ENCODE measurements around the gene GPC6.

The GPC6 gene

GRCh38 chr13:94399812-94400211 lies 1173.2 kb downstream of the GPC6 start:
- DNase-seq, result no peak

GRCh38 chr13:94400874-94401273 lies 1174.3 kb downstream of the GPC6 start:
- no peak for DNase-seq

- no peak for DNase-seq
Measured at GRCh38 chr13:94408314-94409036, 1181.9 kb downstream of the GPC6 start.

- no peak for DNase-seq
Measured at GRCh38 chr13:94411747-94412146, 1185.1 kb downstream of the GPC6 start.

- no peak for DNase-seq
Measured at GRCh38 chr13:94412870-94413597, 1186.4 kb downstream of the GPC6 start.

- no peak for DNase-seq
Measured at GRCh38 chr13:94413598-94413944, 1187.0 kb downstream of the GPC6 start.

- DNase-seq, result no peak
Measured at GRCh38 chr13:94414141-94414540, 1187.5 kb downstream of the GPC6 start.

GRCh38 chr13:94414708-94415107 lies 1188.1 kb downstream of the GPC6 start:
- no peak for DNase-seq

GRCh38 chr13:94415500-94416237 lies 1189.1 kb downstream of the GPC6 start:
- DNase-seq, result no peak

- DNase-seq, result no peak
Measured at GRCh38 chr13:94416454-94417080, 1190.0 kb downstream of the GPC6 start.

GRCh38 chr13:94417294-94417693 lies 1190.7 kb downstream of the GPC6 start:
- no peak for DNase-seq

- peak; percentile 78 for DNase-seq
Measured at GRCh38 chr13:94419304-94419924, 1192.8 kb downstream of the GPC6 start.

GRCh38 chr13:94419925-94420305 lies 1193.3 kb downstream of the GPC6 start:
- no peak for DNase-seq

- no peak for DNase-seq
Measured at GRCh38 chr13:94427313-94427953, 1200.8 kb downstream of the GPC6 start.

- no peak for DNase-seq
Measured at GRCh38 chr13:94431574-94431973, 1205.0 kb downstream of the GPC6 start.

GRCh38 chr13:94431987-94432386 lies 1205.4 kb downstream of the GPC6 start:
- peak; percentile 13 for DNase-seq

GRCh38 chr13:94433055-94433961 lies 1206.7 kb downstream of the GPC6 start:
- peak; percentile 41 for DNase-seq

GRCh38 chr13:94435604-94436226 lies 1209.1 kb downstream of the GPC6 start:
- peak; percentile 60 for DNase-seq

- no peak for DNase-seq
Measured at GRCh38 chr13:94444826-94445225, 1218.2 kb downstream of the GPC6 start.

GRCh38 chr13:94454334-94454733 lies 1227.7 kb downstream of the GPC6 start:
- DNase-seq, result no peak

- peak; percentile 8 for DNase-seq
Measured at GRCh38 chr13:94454906-94455305, 1228.3 kb downstream of the GPC6 start.

All from activated CD4-positive, alpha-beta T cell treated with anti-CD3 and anti-CD28 coated beads, Interleukin-2, Interleukin-6, amounts not matched to agents 100 ng/mL and 50 ng/mL, durations not matched to agents 16 hours and 8 hours (primary cell).